ENCODE results near the gene THADA.

The THADA gene

GRCh38 chr2:43521568-43521967 is 74.3 kb downstream of the THADA start:
- H3K4me3 ChIP-seq (ENCODE audit: low read depth, low read length) = no peak overlapping the region
- TF ChIP-seq CTCF (IDR thresholded peaks at IDR 0.05; ENCODE audit: low read depth, low read length) = no peak

- no peak for TF ChIP-seq CTCF (IDR thresholded peaks at IDR 0.05; ENCODE audit: low read depth, low read length)
- H3K4me3 ChIP-seq (ENCODE audit: low read depth, low read length) = no peak overlapping the region
Measured at GRCh38 chr2:43520919-43521318, 74.9 kb downstream of the THADA start.

GRCh38 chr2:43519643-43520221 is 76.1 kb downstream of the THADA start:
- H3K4me3 ChIP-seq (ENCODE audit: low read depth, low read length) = no peak overlapping the region
- TF ChIP-seq CTCF (IDR thresholded peaks at IDR 0.05; ENCODE audit: low read depth, low read length) = no peak

GRCh38 chr2:43518718-43519117 is 77.1 kb downstream of the THADA start:
- no peak for TF ChIP-seq CTCF (IDR thresholded peaks at IDR 0.05; ENCODE audit: low read depth, low read length)
- no peak overlapping the region for H3K4me3 ChIP-seq (ENCODE audit: low read depth, low read length)

- H3K4me3 ChIP-seq (ENCODE audit: low read depth, low read length) = no peak overlapping the region
- TF ChIP-seq CTCF (IDR thresholded peaks at IDR 0.05; ENCODE audit: low read depth, low read length) = no peak
Measured at GRCh38 chr2:43518181-43518580, 77.7 kb downstream of the THADA start.

- TF ChIP-seq CTCF (IDR thresholded peaks at IDR 0.05; ENCODE audit: low read depth, low read length) = no peak
- no peak overlapping the region for H3K4me3 ChIP-seq (ENCODE audit: low read depth, low read length)
Measured at GRCh38 chr2:43515807-43516497, 79.9 kb downstream of the THADA start.

GRCh38 chr2:43515248-43515647 is 80.6 kb downstream of the THADA start:
- TF ChIP-seq CTCF (IDR thresholded peaks at IDR 0.05; ENCODE audit: low read depth, low read length) = no peak
- H3K4me3 ChIP-seq (ENCODE audit: low read depth, low read length) = no peak overlapping the region
